GM12878 (cell line): ENCODE data around the gene RWDD4. TPM values are rescaled to one million over a fixed set of nuclear protein-coding genes. Genes with fewer than 3 reads are reported as not detected.

Experiments
- ASH2L ChIP-seq: fragments of 300-600, 200-600 bp; sonication (generic); IDR thresholded peaks from 2 replicates; pipeline ENCODE4 v1.6.1; 2017; ENCODE audit warnings: low read depth, mild to moderate bottlenecking, borderline replicate concordance
- BMI1 ChIP-seq: fragments of 450-650 bp; IDR thresholded peaks from 2 replicates; pipeline ENCODE4 v1.6.1; 2016; ENCODE audit warnings: mild to moderate bottlenecking, moderate library complexity, borderline replicate concordance
- HDAC2 ChIP-seq: fragments of 200-600 bp; sonication (generic); IDR thresholded peaks from 2 replicates; pipeline ENCODE4 v1.6.1; 2017
- MTA2 ChIP-seq: fragments of 450-650 bp; IDR thresholded peaks from 2 replicates; pipeline ENCODE4 v1.6.1; 2016; ENCODE audit warnings: low read depth, mild to moderate bottlenecking, moderate library complexity
- MYB ChIP-seq: fragments of 150-350 bp; IDR thresholded peaks from 2 replicates; pipeline ENCODE4 v1.6.1; 2014; ENCODE audit warnings: mild to moderate bottlenecking, low read depth, low read length, borderline replicate concordance
- PAX8 ChIP-seq: fragments of 450-650 bp; IDR thresholded peaks from 2 replicates; pipeline ENCODE4 v1.6.1; 2017; ENCODE audit warnings: mild to moderate bottlenecking, moderate library complexity
- PML ChIP-seq: IDR thresholded peaks from 2 replicates; pipeline ENCODE4 v1.6.1; 2012; ENCODE audit warnings: low read length, inconsistent platforms
- RAD51 ChIP-seq: fragments of 450-650 bp; IDR thresholded peaks from 2 replicates; pipeline ENCODE4 v1.6.1; 2016; ENCODE audit warnings: moderate library complexity, mild to moderate bottlenecking, inconsistent platforms
- RB1 ChIP-seq: fragments of 450-650 bp; formaldehyde crosslinking; IDR thresholded peaks from 2 replicates; pipeline ENCODE4 v1.6.1; 2017; ENCODE audit warnings: mild to moderate bottlenecking, borderline replicate concordance
- SMARCA5 ChIP-seq: fragments of 450-650 bp; IDR thresholded peaks from 2 replicates; pipeline ENCODE4 v1.6.1; 2017; ENCODE audit warnings: mild to moderate bottlenecking
- SRF ChIP-seq, 2 experiments: IDR thresholded peaks; 2 replicates each; pipeline ENCODE4 v1.6.1; 2011; ENCODE audit warnings: low read depth in 2 of 2, low read length in 2 of 2, mild to moderate bottlenecking in 1 of 2, moderate library complexity in 1 of 2
- polyA plus RNA-seq, 11 experiments: library from polyadenylated mRNA; depleted of rRNA in 4 of 11; unstranded in 6 of 11; stranded (reverse) in 5 of 11; fragments of >200 nt; fragmentation: Nextera tagmentation in 4 of 11; fragmentation: Illumina TruSeq in 1 of 11; extraction: Ambion mirVana in 4 of 11; extraction: Trizol in 1 of 11; gene quantifications; 1 replicate in 1 of 11; 2 replicates in 10 of 11; pipeline versions ENCODE4 v1.2.1 to v1.2.3, GENCODE V29; 2011 to 2016; ENCODE audit warnings: inconsistent platforms in 2 of 11, missing spikeins in 2 of 11, low read depth in 1 of 11
- total RNA-seq, 4 experiments: library from RNA; depleted of rRNA in 3 of 4; stranded (reverse); fragments of >200 nt in 3 of 4; fragmentation: Illumina TruSeq in 1 of 4; extraction: Trizol in 1 of 4; gene quantifications; 2 replicates each; pipeline versions ENCODE4 v1.2.1 to v1.2.3, GENCODE V29; 2013 to 2021
- TF ChIP-seq, protein P1 (sequence below): fragments of 450-650 bp; IDR thresholded peaks from 2 replicates; pipeline ENCODE4 v1.6.1; 2017; ENCODE audit warnings: low read depth, mild to moderate bottlenecking, moderate library complexity
- TF ChIP-seq, protein P2 (sequence below): IDR thresholded peaks from 2 replicates; pipeline ENCODE4 v1.6.1; 2012; ENCODE audit warnings: mild to moderate bottlenecking, low read depth, low read length
- TF ChIP-seq, protein P3 (sequence below): fragments of 450-650 bp; IDR thresholded peaks from 2 replicates; pipeline ENCODE4 v1.6.1; 2017; ENCODE audit warnings: antibody characterized with exemption, mild to moderate bottlenecking, moderate library complexity
- TF ChIP-seq, protein P4 (sequence below): IDR thresholded peaks from 2 replicates; pipeline ENCODE4 v1.6.1; 2011; ENCODE audit warnings: mild to moderate bottlenecking, low read depth, low read length, moderate library complexity; ENCODE audit not compliant: insufficient replicate concordance
- TF ChIP-seq, protein P5 (sequence below): IDR thresholded peaks from 2 replicates; pipeline ENCODE4 v1.6.1; 2012; ENCODE audit warnings: low read depth, low read length, improper control_type of control experiment
- TF ChIP-seq, protein P6 (sequence below): fragments of 150-350 bp; IDR thresholded peaks from 2 replicates; pipeline ENCODE4 v1.6.1; 2014; ENCODE audit warnings: mild to moderate bottlenecking, low read depth, low read length

Gene RWDD4
- total and polyA plus RNA-seq, 10 of the 15 experiments (the other 5 are each of a cell fraction or from before 2014, with no cell fraction given), result 11.2 to 37.8 (median 19.9) TPM

DNA sequence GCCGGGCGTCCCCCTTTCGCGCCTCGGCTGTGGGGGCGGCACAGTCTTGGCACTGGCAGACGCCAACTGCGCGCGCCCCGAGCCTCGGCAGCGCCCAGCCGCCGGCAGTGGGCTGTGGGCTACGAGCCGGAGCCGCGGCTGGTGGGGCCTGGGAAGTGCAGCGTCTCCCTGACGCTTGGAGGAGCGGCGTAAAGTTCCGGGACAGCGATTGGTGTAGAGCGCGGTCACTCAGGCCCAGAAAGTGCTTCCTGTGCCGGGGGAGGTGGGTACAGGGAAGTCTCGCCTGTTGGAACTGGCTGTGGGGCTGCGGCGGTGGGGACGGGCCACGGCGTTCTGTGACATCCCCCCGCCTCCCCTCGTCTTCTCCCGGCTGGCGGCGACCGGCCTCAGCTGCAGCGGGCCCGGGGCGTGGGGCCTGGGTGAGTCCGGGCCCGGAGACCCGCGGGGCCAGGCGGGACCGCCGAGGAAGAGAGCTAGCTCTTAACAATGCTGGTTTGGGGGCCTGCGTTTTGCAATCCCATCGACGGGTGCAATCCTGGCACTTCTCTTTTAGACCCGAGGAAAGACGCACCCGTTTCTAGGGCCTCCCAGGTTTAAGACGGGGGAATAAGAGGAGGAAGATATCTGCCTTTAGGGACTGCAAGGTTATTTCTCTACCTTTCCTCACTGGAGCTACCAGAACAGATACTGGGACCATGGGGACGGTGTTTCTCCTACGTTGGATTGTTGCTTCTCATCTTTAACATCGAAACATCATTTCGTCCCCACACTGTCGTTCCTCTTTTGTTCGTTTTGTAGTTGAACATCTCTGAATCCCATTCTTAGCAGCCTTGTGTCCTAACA, at the start of gene RWDD4, which contains the start of gene TRAPPC11 (continued):
- TF ChIP-seq, protein P1, sequence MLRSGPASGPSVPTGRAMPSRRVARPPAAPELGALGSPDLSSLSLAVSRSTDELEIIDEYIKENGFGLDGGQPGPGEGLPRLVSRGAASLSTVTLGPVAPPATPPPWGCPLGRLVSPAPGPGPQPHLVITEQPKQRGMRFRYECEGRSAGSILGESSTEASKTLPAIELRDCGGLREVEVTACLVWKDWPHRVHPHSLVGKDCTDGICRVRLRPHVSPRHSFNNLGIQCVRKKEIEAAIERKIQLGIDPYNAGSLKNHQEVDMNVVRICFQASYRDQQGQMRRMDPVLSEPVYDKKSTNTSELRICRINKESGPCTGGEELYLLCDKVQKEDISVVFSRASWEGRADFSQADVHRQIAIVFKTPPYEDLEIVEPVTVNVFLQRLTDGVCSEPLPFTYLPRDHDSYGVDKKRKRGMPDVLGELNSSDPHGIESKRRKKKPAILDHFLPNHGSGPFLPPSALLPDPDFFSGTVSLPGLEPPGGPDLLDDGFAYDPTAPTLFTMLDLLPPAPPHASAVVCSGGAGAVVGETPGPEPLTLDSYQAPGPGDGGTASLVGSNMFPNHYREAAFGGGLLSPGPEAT, result no peak
- TF ChIP-seq SRF (IDR thresholded peaks at IDR 0.05; ENCODE audit: low read depth in 2 of 2, low read length in 2 of 2) (no peak), BMI1 (no peak), HDAC2 (no peak), RB1 (0 out of 2 replicates have a peak, but pooled peaks have one; percentile 4), RAD51 (no peak), MYB (no peak), MTA2 (no peak), PML (no peak), SMARCA5 (no peak), ASH2L (0 out of 2 replicates have a peak, but pooled peaks have one; percentile 65), PAX8 (no peak)
- TF ChIP-seq, protein P2, sequence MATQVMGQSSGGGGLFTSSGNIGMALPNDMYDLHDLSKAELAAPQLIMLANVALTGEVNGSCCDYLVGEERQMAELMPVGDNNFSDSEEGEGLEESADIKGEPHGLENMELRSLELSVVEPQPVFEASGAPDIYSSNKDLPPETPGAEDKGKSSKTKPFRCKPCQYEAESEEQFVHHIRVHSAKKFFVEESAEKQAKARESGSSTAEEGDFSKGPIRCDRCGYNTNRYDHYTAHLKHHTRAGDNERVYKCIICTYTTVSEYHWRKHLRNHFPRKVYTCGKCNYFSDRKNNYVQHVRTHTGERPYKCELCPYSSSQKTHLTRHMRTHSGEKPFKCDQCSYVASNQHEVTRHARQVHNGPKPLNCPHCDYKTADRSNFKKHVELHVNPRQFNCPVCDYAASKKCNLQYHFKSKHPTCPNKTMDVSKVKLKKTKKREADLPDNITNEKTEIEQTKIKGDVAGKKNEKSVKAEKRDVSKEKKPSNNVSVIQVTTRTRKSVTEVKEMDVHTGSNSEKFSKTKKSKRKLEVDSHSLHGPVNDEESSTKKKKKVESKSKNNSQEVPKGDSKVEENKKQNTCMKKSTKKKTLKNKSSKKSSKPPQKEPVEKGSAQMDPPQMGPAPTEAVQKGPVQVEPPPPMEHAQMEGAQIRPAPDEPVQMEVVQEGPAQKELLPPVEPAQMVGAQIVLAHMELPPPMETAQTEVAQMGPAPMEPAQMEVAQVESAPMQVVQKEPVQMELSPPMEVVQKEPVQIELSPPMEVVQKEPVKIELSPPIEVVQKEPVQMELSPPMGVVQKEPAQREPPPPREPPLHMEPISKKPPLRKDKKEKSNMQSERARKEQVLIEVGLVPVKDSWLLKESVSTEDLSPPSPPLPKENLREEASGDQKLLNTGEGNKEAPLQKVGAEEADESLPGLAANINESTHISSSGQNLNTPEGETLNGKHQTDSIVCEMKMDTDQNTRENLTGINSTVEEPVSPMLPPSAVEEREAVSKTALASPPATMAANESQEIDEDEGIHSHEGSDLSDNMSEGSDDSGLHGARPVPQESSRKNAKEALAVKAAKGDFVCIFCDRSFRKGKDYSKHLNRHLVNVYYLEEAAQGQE, result no peak
- TF ChIP-seq, protein P3, sequence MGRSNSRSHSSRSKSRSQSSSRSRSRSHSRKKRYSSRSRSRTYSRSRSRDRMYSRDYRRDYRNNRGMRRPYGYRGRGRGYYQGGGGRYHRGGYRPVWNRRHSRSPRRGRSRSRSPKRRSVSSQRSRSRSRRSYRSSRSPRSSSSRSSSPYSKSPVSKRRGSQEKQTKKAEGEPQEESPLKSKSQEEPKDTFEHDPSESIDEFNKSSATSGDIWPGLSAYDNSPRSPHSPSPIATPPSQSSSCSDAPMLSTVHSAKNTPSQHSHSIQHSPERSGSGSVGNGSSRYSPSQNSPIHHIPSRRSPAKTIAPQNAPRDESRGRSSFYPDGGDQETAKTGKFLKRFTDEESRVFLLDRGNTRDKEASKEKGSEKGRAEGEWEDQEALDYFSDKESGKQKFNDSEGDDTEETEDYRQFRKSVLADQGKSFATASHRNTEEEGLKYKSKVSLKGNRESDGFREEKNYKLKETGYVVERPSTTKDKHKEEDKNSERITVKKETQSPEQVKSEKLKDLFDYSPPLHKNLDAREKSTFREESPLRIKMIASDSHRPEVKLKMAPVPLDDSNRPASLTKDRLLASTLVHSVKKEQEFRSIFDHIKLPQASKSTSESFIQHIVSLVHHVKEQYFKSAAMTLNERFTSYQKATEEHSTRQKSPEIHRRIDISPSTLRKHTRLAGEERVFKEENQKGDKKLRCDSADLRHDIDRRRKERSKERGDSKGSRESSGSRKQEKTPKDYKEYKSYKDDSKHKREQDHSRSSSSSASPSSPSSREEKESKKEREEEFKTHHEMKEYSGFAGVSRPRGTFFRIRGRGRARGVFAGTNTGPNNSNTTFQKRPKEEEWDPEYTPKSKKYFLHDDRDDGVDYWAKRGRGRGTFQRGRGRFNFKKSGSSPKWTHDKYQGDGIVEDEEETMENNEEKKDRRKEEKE, result no peak
- TF ChIP-seq, protein P4, sequence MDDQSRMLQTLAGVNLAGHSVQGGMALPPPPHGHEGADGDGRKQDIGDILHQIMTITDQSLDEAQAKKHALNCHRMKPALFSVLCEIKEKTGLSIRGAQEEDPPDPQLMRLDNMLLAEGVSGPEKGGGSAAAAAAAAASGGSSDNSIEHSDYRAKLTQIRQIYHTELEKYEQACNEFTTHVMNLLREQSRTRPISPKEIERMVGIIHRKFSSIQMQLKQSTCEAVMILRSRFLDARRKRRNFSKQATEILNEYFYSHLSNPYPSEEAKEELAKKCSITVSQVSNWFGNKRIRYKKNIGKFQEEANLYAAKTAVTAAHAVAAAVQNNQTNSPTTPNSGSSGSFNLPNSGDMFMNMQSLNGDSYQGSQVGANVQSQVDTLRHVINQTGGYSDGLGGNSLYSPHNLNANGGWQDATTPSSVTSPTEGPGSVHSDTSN, result peak; percentile 99
- TF ChIP-seq, protein P5, sequence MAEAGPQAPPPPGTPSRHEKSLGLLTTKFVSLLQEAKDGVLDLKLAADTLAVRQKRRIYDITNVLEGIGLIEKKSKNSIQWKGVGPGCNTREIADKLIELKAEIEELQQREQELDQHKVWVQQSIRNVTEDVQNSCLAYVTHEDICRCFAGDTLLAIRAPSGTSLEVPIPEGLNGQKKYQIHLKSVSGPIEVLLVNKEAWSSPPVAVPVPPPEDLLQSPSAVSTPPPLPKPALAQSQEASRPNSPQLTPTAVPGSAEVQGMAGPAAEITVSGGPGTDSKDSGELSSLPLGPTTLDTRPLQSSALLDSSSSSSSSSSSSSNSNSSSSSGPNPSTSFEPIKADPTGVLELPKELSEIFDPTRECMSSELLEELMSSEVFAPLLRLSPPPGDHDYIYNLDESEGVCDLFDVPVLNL, result no peak
- TF ChIP-seq, protein P6, sequence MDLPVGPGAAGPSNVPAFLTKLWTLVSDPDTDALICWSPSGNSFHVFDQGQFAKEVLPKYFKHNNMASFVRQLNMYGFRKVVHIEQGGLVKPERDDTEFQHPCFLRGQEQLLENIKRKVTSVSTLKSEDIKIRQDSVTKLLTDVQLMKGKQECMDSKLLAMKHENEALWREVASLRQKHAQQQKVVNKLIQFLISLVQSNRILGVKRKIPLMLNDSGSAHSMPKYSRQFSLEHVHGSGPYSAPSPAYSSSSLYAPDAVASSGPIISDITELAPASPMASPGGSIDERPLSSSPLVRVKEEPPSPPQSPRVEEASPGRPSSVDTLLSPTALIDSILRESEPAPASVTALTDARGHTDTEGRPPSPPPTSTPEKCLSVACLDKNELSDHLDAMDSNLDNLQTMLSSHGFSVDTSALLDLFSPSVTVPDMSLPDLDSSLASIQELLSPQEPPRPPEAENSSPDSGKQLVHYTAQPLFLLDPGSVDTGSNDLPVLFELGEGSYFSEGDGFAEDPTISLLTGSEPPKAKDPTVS, result no peak
